Activated CD8-positive, alpha-beta memory T cell treated with anti-CD3 and anti-CD28 coated beads, Interleukin-2, amount 10 ng/mL, durations not matched to agents 7 days and 5 days (primary cell): ENCODE measurements around the gene C16orf82. TPM values are rescaled to one million over a fixed set of nuclear protein-coding genes. Genes with fewer than 3 reads are reported as not detected.

ENCODE experiments used
- ATAC-seq: fragments of 150-1000 bp; cut with Tn5 transposase; one replicate; pipeline ENCODE4 v1.10.0; 2021; ENCODE audit warnings: moderate library complexity
- CTCF ChIA-PET: fragments of 350-600 bp; sonication (Branson Sonifier 250); formaldehyde crosslinking; loops from one replicate; lab custom pipeline; 2021; ENCODE audit warnings: antibody characterized with exemption; lab: Charles Lee
- DNase-seq: peaks from one replicate; pipeline ENCODE4 v3.0.0-alpha.2; 2020
- H3K27ac Mint-ChIP-seq: one replicate; pipeline ENCODE4 v1.8.0; 2021; ENCODE audit warnings: mild to moderate bottlenecking, mixed read lengths
- H3K27me3 Mint-ChIP-seq: one replicate; pipeline ENCODE4 v1.8.0; 2021; ENCODE audit warnings: mixed read lengths
- H3K36me3 Mint-ChIP-seq: one replicate; pipeline ENCODE4 v1.8.0; 2021; ENCODE audit warnings: mild to moderate bottlenecking, mixed read lengths
- H3K4me1 Mint-ChIP-seq: one replicate; pipeline ENCODE4 v1.8.0; 2021; ENCODE audit warnings: mixed read lengths
- H3K4me3 Mint-ChIP-seq: one replicate; pipeline ENCODE4 v1.8.0; 2021; ENCODE audit warnings: mild to moderate bottlenecking, moderate library complexity, mixed read lengths
- H3K9me3 Mint-ChIP-seq: one replicate; pipeline ENCODE4 v1.8.0; 2022; ENCODE audit warnings: low read depth, mixed read lengths
- total RNA-seq, 2 experiments: library from RNA; stranded (reverse); gene quantifications; one replicate each; pipeline ENCODE4 v1.2.3, GENCODE V29; 2021

Gene C16orf82
- total RNA-seq, 2 experiments from 2014 or later: not detected

DNA sequence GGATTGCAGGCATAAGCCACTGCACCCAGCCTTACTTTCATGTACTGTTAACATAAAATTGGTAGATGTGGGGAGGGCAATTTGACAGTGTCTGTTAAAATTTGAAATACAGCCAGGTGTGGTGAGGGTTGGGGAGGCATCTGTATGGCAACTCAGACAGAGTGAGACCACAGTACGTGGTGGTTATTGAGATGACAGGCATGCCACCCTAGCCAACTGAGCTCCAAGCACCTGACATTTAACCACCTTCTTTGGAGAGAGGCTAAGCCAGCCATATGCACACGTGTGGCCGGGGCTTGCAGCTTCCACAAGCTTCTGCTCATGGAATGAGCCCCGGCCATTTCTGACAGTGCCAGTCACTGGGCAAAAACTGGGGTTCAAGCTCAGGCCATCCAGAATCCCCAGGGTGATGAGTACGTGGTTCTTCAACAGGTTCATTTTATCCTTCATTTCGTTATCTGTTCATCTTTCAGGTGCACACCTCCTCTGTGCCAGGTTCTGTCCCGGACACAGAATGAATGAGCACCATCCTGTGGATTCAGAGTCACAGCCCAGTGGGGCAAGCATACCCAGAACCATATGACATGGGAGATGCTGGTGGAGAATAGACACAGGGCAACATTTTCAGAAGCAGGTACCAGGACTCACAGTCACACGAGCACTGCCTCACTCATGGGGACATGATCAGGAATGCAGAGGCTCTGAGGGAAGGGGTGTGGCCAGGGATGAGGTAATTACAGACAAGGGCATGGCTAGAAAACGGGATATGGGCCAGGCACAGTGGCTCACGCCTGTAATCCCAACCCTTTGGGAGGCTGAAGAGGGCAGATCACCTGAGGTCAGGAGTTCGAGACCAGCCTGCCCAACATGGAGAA lies 36.2 kb downstream of the C16orf82 start:
- no peak overlapping the region for H3K4me3 Mint-ChIP-seq
- CTCF ChIA-PET: interaction anchor here (0.7 kb wide), 1 partner anchor 8 kb away, joined by 4 read pairs; no protein-coding TSS in a partner anchor
- no peaks in the 10 kb centered on the region for H3K27me3 Mint-ChIP-seq
- H3K9me3 Mint-ChIP-seq: no peaks in the 10 kb centered on the region
- H3K27ac Mint-ChIP-seq: no peak overlapping the region
- DNase-seq (no peak), ATAC-seq (no peak)
- no peaks in the 10 kb centered on the region for H3K36me3 Mint-ChIP-seq
- H3K4me1 Mint-ChIP-seq: no peaks in the 10 kb centered on the region

GRCh38 chr16:27103954-27104353 lies 37.2 kb downstream of the C16orf82 start:
- no peak overlapping the region for H3K4me3 Mint-ChIP-seq
- ATAC-seq: no peak
- CTCF ChIA-PET: no interaction called here
- H3K4me1 Mint-ChIP-seq: no peaks in the 10 kb centered on the region
- no peaks in the 10 kb centered on the region for H3K36me3 Mint-ChIP-seq
- H3K27me3 Mint-ChIP-seq: no peaks in the 10 kb centered on the region
- no peaks in the 10 kb centered on the region for H3K9me3 Mint-ChIP-seq
- no peak overlapping the region for H3K27ac Mint-ChIP-seq
- no peak for DNase-seq

GRCh38 chr16:27106305-27106704 lies 39.6 kb downstream of the C16orf82 start:
- H3K9me3 Mint-ChIP-seq: no peaks in the 10 kb centered on the region
- no peak overlapping the region for H3K27ac Mint-ChIP-seq
- H3K36me3 Mint-ChIP-seq: no peaks in the 10 kb centered on the region
- no peak overlapping the region for H3K4me3 Mint-ChIP-seq
- peak; percentile 21 for DNase-seq
- ATAC-seq: no peak
- H3K4me1 Mint-ChIP-seq: peaks cover 2% of the 10 kb centered on the region
- CTCF ChIA-PET: no interaction called here
- no peaks in the 10 kb centered on the region for H3K27me3 Mint-ChIP-seq

- H3K4me3 Mint-ChIP-seq: no peak overlapping the region
- no peak overlapping the region for H3K27ac Mint-ChIP-seq
- peaks cover 4% of the 10 kb centered on the region for H3K27me3 Mint-ChIP-seq
- CTCF ChIA-PET: no interaction called here
- no peak for DNase-seq
- peaks cover 2% of the 10 kb centered on the region for H3K4me1 Mint-ChIP-seq
- ATAC-seq: no peak
- no peaks in the 10 kb centered on the region for H3K9me3 Mint-ChIP-seq
- no peaks in the 10 kb centered on the region for H3K36me3 Mint-ChIP-seq
These were observed 40.5 kb downstream of the C16orf82 start for GRCh38 chr16:27107185-27107592.

DNA sequence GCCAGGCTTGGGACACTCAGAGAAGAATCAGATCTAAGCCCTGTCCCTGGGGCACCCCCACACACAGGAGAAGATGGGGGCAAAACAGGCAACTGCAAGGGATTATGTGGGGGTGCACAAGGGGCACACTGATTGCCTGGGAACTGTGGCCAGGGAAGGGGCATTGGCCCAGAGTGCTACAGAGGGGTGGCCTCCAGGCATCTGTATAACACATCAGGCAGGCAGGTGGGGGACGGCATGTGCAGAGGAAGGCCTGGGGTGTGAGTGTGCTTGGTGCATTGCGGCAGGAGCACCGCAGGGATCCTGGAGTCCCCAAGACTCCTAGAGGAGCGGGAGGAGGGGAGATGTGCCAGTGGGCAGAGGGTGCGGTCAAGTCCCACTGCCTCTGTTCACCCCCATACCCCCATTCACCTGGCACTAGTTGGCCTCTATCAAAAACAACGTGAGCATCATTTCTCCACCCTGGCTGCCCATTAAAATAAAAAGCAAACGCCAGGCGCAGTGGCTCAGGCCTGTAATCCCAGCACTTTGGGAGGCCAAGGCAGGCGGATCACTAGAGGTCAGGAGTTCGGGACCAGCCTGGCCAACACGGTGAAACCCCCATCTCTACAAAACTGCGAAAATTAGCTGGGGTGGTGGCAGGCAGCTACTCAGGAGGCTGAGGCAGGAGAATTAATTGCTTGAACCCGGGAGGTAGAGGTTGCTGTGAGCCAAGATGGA lies 41.5 kb downstream of the C16orf82 start:
- Mint-ChIP-seq H3K36me3 (no peaks in the 10 kb centered on the region), H3K27me3 (peaks cover 4% of the 10 kb centered on the region), H3K27ac (no peak overlapping the region), H3K4me3 (no peak overlapping the region), H3K4me1 (peaks cover 2% of the 10 kb centered on the region), H3K9me3 (no peaks in the 10 kb centered on the region)
- ATAC-seq (no peak), DNase-seq (peak; percentile 37)
- CTCF ChIA-PET: no interaction called here

GRCh38 chr16:27108826-27109665 lies 42.3 kb downstream of the C16orf82 start:
- CTCF ChIA-PET: interaction anchor here (0.6 to 1.6 kb wide), 12 partner anchors 9 to 1873 kb away, joined by 3 to 6 read pairs (median 4); no protein-coding TSS in a partner anchor
- H3K4me1 Mint-ChIP-seq: peaks cover 2% of the 10 kb centered on the region
- ATAC-seq (no peak), DNase-seq (peak; percentile 12)
- peaks cover 4% of the 10 kb centered on the region for H3K27me3 Mint-ChIP-seq
- peak overlapping the region; percentile 24 for H3K4me3 Mint-ChIP-seq
- H3K27ac Mint-ChIP-seq: no peak overlapping the region
- H3K36me3 Mint-ChIP-seq: no peaks in the 10 kb centered on the region
- no peaks in the 10 kb centered on the region for H3K9me3 Mint-ChIP-seq

- peak; percentile 83 for ATAC-seq
- peaks cover 2% of the 10 kb centered on the region for H3K4me1 Mint-ChIP-seq
- no peaks in the 10 kb centered on the region for H3K9me3 Mint-ChIP-seq
- DNase-seq: peak; percentile 75
- CTCF ChIA-PET: interaction anchor here (0.6 to 1.6 kb wide), 28 partner anchors 9 to 1874 kb away, joined by 3 to 7 read pairs (median 3); no protein-coding TSS in a partner anchor
- H3K27me3 Mint-ChIP-seq: peaks cover 4% of the 10 kb centered on the region
- H3K36me3 Mint-ChIP-seq: no peaks in the 10 kb centered on the region
- H3K4me3 Mint-ChIP-seq: peak overlapping the region; percentile 24
- no peak overlapping the region for H3K27ac Mint-ChIP-seq
These were observed 43.2 kb downstream of the C16orf82 start for GRCh38 chr16:27109666-27110523.

DNA sequence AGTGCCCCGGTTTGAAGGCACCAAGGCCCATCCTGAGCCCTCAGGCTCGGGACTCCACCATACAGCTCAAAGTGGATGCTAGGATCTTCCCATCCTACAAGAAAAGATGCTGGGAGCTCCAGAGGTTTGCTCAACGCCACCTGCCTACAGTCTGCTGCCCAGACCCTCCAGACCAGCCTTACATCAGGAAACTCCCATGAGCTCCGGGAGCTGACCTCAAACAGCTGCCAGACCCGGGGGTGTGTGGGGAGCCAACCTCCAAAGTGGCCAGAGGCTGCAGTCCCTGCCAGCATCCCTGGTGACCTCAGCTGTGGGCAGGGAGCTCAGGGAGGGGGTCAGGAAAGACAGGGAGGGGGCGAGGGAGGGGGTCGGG lies 43.8 kb downstream of the C16orf82 start:
- DNase-seq (no peak), ATAC-seq (no peak)
- Mint-ChIP-seq H3K36me3 (no peaks in the 10 kb centered on the region), H3K4me3 (no peak overlapping the region), H3K9me3 (no peaks in the 10 kb centered on the region), H3K4me1 (peaks cover 2% of the 10 kb centered on the region), H3K27ac (no peak overlapping the region), H3K27me3 (peaks cover 4% of the 10 kb centered on the region)
- CTCF ChIA-PET: interaction anchor here (0.7 to 1.6 kb wide), 25 partner anchors 8 to 1874 kb away, joined by 3 to 7 read pairs (median 3); no protein-coding TSS in a partner anchor

DNA sequence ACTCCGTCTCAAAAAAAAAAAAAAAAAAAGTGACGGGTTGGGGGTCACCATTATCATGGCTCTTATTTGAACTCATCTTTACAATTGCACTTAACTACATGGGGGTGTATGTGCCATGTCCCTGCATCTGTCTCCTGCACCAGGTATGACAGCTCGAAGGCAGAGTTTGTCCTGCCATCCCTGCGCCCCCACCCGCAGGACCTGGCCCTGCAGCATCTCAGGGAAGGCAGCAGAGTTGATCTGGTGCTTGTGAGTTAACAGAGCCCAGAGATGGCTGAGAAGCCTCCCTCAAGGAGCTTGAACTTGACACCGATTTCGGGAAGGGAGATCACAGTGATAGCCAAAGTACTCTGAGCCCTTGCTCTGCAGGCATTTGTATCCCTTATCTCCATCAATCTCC lies 44.8 kb downstream of the C16orf82 start:
- no peak for DNase-seq
- H3K4me1 Mint-ChIP-seq: peaks cover 2% of the 10 kb centered on the region
- no peak for ATAC-seq
- no peak overlapping the region for H3K27ac Mint-ChIP-seq
- H3K4me3 Mint-ChIP-seq: no peak overlapping the region
- CTCF ChIA-PET: interaction anchor here (0.7 to 1.1 kb wide), 2 partner anchors 8 to 452 kb away, joined by 3 to 4 read pairs; no protein-coding TSS in a partner anchor
- H3K9me3 Mint-ChIP-seq: no peaks in the 10 kb centered on the region
- H3K27me3 Mint-ChIP-seq: peaks cover 4% of the 10 kb centered on the region
- no peaks in the 10 kb centered on the region for H3K36me3 Mint-ChIP-seq

DNA sequence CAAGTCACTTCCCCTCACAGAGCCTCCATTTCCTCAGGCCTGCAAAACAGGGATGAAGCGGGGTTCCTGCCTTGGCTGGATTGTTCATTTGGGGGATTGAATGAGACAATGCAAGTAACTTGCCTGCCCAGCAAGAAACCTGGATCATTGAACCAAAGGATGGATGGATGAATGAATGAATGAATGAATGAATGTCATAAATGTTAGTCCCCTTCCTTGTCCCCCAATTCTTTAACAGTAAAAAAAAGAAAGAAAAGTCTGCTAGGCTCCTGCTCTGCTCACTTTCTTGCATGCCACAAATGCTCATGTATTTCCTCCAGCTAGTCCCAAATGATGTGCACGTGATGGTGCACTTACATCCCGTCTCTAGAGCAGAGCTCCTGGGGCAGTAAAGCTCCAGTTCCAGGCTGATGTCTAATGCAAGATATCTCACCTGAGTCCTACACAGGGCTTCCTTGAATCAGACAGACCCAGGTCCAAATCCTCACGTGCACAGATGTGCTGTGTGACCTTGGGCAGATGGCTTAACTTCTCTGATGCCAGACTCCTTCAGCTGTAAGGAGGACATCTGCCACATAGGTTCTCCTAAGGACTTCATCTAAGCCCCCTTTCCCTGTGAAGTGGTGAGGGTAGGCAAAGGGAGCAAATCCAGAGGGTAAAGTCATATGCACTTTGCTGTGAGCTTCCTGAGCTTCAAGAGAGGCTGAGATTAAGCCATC lies 45.5 kb downstream of the C16orf82 start:
- Mint-ChIP-seq H3K27me3 (peaks cover 4% of the 10 kb centered on the region), H3K4me3 (no peak overlapping the region), H3K9me3 (no peaks in the 10 kb centered on the region), H3K4me1 (peaks cover 2% of the 10 kb centered on the region), H3K36me3 (no peaks in the 10 kb centered on the region), H3K27ac (no peak overlapping the region)
- CTCF ChIA-PET: no interaction called here
- ATAC-seq (no peak), DNase-seq (no peak)

DNA sequence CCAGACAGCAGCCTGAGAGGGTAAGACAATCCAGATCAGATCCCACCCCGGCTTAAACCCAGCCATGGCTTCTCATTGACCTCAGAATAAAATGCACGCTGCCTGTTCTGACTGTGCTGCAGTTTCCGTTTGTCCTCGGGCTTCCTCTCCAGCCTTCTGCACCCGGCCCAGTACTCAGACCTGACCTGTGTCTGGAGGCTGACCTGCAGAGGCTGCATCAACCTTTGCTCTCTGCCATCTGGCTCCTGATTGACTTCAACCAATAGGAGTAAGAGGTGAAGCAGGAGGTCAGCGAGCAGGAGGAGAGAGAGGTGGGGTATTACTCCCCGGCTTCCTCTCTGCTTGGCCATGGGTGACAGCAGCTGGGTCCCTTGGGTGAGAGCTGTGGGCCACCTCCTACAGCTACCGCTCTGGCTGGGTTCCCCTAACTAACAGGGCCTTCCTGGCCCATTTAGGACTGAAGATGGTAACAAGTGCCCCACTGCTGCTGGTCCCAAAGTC lies 46.7 kb downstream of the C16orf82 start:
- Mint-ChIP-seq H3K4me1 (peaks cover 2% of the 10 kb centered on the region), H3K4me3 (no peak overlapping the region), H3K27ac (no peak overlapping the region), H3K36me3 (no peaks in the 10 kb centered on the region), H3K9me3 (no peaks in the 10 kb centered on the region), H3K27me3 (peaks cover 9% of the 10 kb centered on the region)
- DNase-seq (no peak), ATAC-seq (no peak)
- CTCF ChIA-PET: interaction anchor here (0.5 kb wide), 1 partner anchor 1857 kb away, joined by 3 read pairs; no protein-coding TSS in a partner anchor
